GM18520 (cell line): ENCODE data around the gene CDH2.

ENCODE experiments used
- ATAC-seq: cut with Tn5 transposase; IDR thresholded peaks from one replicate; pipeline ENCODE4 v1.9.1; 2021; ENCODE audit not compliant: unreplicated experiment

CDH2 gene

GRCh38 chr18:28091197-28091596 is 85.7 kb downstream of the CDH2 start:
- ATAC-seq = no peak

- ATAC-seq = no peak
These were observed 88.5 kb downstream of the CDH2 start for GRCh38 chr18:28088477-28088876.

- no peak for ATAC-seq
These were observed 90.0 kb downstream of the CDH2 start for GRCh38 chr18:28086670-28087552.

GRCh38 chr18:28081516-28081915 is 95.4 kb downstream of the CDH2 start:
- no peak for ATAC-seq

- no peak for ATAC-seq
These were observed 96.0 kb downstream of the CDH2 start for GRCh38 chr18:28080876-28081300.

GRCh38 chr18:28079883-28080282 is 97.0 kb downstream of the CDH2 start:
- ATAC-seq = no peak

GRCh38 chr18:28078849-28079248 is 98.1 kb downstream of the CDH2 start:
- ATAC-seq = no peak

GRCh38 chr18:28078298-28078697 is 98.6 kb downstream of the CDH2 start:
- ATAC-seq = no peak

GRCh38 chr18:28075501-28075900 is 101.4 kb downstream of the CDH2 start:
- ATAC-seq = no peak

GRCh38 chr18:28074076-28074475 is 102.9 kb downstream of the CDH2 start:
- ATAC-seq = no peak

GRCh38 chr18:28073658-28074057 is 103.3 kb downstream of the CDH2 start:
- ATAC-seq = no peak

GRCh38 chr18:28071199-28071598 is 105.7 kb downstream of the CDH2 start:
- ATAC-seq = no peak

GRCh38 chr18:28068207-28068606 is 108.7 kb downstream of the CDH2 start:
- ATAC-seq = no peak

GRCh38 chr18:28067346-28067745 is 109.6 kb downstream of the CDH2 start:
- no peak for ATAC-seq

- no peak for ATAC-seq
These were observed 111.1 kb downstream of the CDH2 start for GRCh38 chr18:28065793-28066186.

GRCh38 chr18:28065031-28065792 is 111.7 kb downstream of the CDH2 start:
- ATAC-seq = no peak

- ATAC-seq = no peak
These were observed 113.0 kb downstream of the CDH2 start for GRCh38 chr18:28063926-28064325.

GRCh38 chr18:28063271-28063761 is 113.6 kb downstream of the CDH2 start:
- ATAC-seq = no peak

- ATAC-seq = no peak
These were observed 114.5 kb downstream of the CDH2 start for GRCh38 chr18:28062443-28062842.

- no peak for ATAC-seq
These were observed 117.1 kb downstream of the CDH2 start for GRCh38 chr18:28059861-28060260.

- ATAC-seq = no peak
These were observed 126.4 kb downstream of the CDH2 start for GRCh38 chr18:28050545-28050944.

- no peak for ATAC-seq
These were observed 128.3 kb downstream of the CDH2 start for GRCh38 chr18:28048612-28049011.
